ENCODE data around the gene KLK5.

KLK5 gene

GRCh38 chr19:50952910-50953309 is at the start of gene KLK5:
TSS of gene KLK5 (minus strand) at chr19:50953038. CDS start at chr19:50952657, 381 bp downstream.
- TF ChIP-seq CTCF (IDR thresholded peaks at IDR 0.05; ENCODE audit: control insufficient read depth, insufficient read depth, low read depth, low read length, missing control alignments) = no peak
- DNase-seq (ENCODE audit: low read depth) = no peak
- H3K4me3 ChIP-seq (ENCODE audit: control insufficient read depth, low read depth, low read length) = no peak within 1 kb of the TSS

GRCh38 chr19:51002089-51002532 is 49.3 kb upstream of the KLK5 start:
- no peak for TF ChIP-seq CTCF (IDR thresholded peaks at IDR 0.05; ENCODE audit: control insufficient read depth, insufficient read depth, low read depth, low read length, missing control alignments)
- H3K4me3 ChIP-seq (ENCODE audit: control insufficient read depth, low read depth, low read length) = no peak overlapping the region
- no peak for DNase-seq (ENCODE audit: low read depth)

- TF ChIP-seq CTCF (IDR thresholded peaks at IDR 0.05; ENCODE audit: control insufficient read depth, insufficient read depth, low read depth, low read length, missing control alignments) = no peak
- H3K4me3 ChIP-seq (ENCODE audit: control insufficient read depth, low read depth, low read length) = no peak within 1 kb of the TSS
- no peak for DNase-seq (ENCODE audit: low read depth)
These were observed 48.7 kb upstream of the KLK5 start, which contains the start of gene KLK8 for GRCh38 chr19:51001515-51001914. TSS of gene KLK8 (minus strand) at chr19:51001604. CDS start at chr19:51001167, 437 bp downstream.

GRCh38 chr19:51000981-51001380 is 48.1 kb upstream of the KLK5 start:
- DNase-seq (ENCODE audit: low read depth) = no peak
- no peak for TF ChIP-seq CTCF (IDR thresholded peaks at IDR 0.05; ENCODE audit: control insufficient read depth, insufficient read depth, low read depth, low read length, missing control alignments)
- no peak overlapping the region for H3K4me3 ChIP-seq (ENCODE audit: control insufficient read depth, low read depth, low read length)

GRCh38 chr19:51000426-51000825 is 47.6 kb upstream of the KLK5 start:
- no peak overlapping the region for H3K4me3 ChIP-seq (ENCODE audit: control insufficient read depth, low read depth, low read length)
- no peak for TF ChIP-seq CTCF (IDR thresholded peaks at IDR 0.05; ENCODE audit: control insufficient read depth, insufficient read depth, low read depth, low read length, missing control alignments)
- DNase-seq (ENCODE audit: low read depth) = no peak

GRCh38 chr19:50998686-50999085 is 45.8 kb upstream of the KLK5 start:
- H3K4me3 ChIP-seq (ENCODE audit: control insufficient read depth, low read depth, low read length) = no peak overlapping the region

More at GRCh38 chr19:50998686-50999085, 45.8 kb upstream of the KLK5 start:
- no peak for TF ChIP-seq CTCF (IDR thresholded peaks at IDR 0.05; ENCODE audit: control insufficient read depth, insufficient read depth, low read depth, low read length, missing control alignments)
- DNase-seq (ENCODE audit: low read depth) = no peak
